ENCODE measurements around the gene SRP54.
"Not testable (repeated sequence)": the region's sequence is repeated elsewhere in the genome, so short reads cannot be mapped to it uniquely, and the experiment has no call there.

SRP54 gene

GRCh38 chr14:34985740-34986139 is 2.9 kb downstream of the SRP54 start:
- no peak for DNase-seq

DNA sequence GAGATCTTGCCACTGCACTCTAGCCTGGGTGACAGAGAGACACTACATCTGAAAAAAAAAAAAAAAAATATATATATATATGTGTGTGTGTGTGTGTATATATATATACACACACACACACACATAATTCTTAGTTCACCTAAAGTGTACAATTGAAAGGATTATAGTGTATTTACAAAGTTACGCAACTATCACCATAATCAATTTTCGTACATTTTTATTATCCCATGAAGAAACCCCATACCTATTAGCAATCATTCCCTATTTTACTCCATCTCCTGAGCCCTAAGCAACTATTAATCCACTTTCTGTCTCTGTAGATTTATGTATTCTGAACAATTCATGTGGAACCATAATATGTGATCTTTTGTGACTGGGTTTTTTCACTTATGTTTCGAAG is 4.4 kb downstream of the SRP54 start:
- no peak for DNase-seq

DNA sequence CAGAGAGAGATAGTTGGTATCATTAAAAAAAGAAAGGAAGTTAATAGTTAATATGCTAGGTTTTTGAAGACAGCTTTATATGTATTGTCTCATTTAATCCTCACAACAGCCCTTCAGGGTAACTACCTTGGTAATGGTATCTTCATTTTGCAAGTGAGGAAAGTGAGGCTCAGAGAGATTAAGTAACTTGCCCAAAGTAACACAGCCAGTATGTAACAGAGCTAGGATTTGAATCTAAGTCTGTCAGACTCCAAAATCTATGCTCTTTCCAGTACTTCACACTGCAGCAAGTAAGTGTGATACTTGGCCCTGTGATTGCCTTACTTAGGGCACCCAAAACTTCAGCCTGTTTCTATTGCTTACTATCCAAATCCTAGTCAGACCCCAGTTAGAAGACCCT is 7.0 kb downstream of the SRP54 start:
- DNase-seq, result no peak

DNA sequence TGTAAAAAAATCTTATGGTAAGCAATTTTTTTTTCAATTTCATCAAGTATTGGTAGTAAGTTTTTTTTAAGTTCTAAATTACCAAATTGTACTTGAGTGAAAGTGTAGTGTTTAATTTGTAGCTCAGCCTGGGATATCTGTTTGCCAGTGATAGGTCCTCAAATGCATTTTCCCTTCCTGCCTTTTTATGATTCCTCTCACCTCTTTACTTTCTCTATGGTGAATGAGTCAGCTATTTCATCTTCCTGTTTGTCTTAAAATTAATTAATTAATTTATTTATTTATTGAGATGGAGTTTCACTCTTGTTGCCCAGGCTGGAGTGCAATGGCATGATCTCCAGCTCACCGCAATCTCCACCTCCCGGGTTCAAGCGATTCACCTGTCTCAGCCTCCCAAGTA is 10.6 kb downstream of the SRP54 start:
- no peak for DNase-seq

GRCh38 chr14:34994668-34995067 is 11.9 kb downstream of the SRP54 start:
- DNase-seq, result no peak

DNA sequence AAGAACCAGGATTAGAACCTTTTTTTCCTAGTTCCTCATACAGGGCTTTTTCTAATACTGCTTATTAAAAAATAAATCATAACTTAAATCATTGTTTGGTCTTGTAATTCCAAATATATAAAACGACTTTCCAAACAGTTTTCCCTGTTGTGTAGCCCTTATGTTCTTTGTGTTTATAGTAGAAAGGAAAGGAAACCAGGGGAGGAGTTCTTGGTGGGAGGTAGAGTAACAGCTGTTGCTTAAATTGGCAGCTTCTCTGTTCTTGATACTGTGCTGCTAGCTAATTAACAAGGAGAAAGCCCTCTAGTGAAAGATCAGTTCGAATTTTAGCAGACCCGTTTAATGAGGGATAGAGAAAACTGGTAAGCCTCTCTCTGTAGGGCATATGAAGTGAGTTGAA is 15.0 kb downstream of the SRP54 start:
- DNase-seq, result no peak

DNA sequence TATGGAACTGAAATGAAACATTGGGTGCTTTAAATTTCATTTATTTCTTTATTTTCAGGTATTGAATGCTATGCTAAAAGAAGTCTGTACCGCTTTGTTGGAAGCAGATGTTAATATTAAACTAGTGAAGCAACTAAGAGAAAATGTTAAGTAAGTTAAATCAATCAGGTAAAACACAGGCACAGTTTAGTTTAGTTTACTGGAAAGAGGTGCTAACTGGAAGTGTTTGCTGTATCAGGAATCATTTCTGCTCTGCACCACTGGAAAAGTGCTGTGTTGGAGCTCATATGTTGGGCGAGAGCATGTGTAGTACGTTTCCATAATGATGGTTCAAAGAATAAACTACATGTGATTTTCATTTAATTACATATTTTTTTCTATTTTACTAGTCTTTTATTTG is 16.7 kb downstream of the SRP54 start:
- no peak for DNase-seq

- DNase-seq, result no peak
Observed at GRCh38 chr14:35001621-35002020, 18.8 kb downstream of the SRP54 start.

GRCh38 chr14:35004839-35005238 is 22.0 kb downstream of the SRP54 start:
- no peak for DNase-seq

DNA sequence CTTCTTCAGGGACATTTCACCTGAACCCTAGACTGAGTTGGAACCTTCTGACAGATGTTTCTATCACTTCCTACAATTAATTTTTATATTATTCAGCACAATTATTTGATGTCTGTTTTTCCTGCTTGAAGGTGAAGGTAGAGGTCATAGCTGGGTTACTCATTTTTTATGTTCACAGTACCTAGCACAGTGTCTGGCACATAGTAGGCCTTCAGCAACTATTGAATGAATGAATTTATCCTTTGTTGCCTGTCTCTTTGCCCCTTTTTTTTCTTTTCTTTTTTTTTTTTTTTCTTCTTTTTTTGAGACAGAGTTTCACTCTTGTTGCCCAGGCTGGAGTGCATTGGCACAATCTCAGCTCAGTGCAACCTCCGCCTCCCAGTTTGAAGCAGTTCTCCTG is 33.8 kb downstream of the SRP54 start:
- no peak for DNase-seq

DNA sequence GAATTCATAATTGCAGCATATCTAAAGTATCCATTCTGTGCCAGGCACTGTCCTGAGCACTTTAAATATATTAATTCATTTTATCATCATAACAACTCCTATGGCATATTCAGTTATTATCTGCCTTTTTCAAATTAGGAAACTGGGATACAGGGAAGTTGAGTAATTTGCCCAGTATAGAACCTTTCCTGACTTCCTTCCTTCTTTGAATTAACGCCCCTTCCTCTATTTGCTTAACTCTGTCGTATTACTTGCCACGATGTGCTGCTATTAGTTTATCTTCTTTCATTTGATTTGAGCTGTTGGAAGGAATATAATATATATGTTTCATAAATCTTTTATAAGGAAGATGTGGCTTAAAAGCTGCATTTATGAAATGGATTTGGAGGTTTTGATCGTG is 37.9 kb downstream of the SRP54 start:
- no peak for DNase-seq

- no peak for DNase-seq
Observed at GRCh38 chr14:35028435-35028834, 45.6 kb downstream of the SRP54 start.

DNA sequence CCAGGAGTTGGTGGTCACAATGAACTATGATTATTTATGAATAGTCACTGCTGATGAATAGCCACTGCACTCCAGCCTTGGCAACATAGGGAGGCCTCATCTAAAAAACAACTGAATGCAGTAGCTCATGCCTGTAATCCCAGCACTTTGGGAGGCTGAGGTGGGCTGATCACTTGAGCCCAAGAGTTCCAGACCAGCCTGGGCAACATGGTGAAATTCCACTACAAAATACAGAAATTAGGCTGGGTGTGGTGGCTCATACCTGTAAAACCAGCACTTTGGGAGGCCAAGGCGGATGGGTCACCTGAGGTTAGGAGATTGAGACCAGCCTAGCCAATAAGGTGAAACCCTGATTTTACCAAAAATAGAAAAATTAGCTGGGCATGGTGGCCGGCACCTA is 49.8 kb downstream of the SRP54 start:
- no peak for DNase-seq

GRCh38 chr14:35034440-35034833 is 51.6 kb downstream of the SRP54 start:
- no peak for DNase-seq

DNA sequence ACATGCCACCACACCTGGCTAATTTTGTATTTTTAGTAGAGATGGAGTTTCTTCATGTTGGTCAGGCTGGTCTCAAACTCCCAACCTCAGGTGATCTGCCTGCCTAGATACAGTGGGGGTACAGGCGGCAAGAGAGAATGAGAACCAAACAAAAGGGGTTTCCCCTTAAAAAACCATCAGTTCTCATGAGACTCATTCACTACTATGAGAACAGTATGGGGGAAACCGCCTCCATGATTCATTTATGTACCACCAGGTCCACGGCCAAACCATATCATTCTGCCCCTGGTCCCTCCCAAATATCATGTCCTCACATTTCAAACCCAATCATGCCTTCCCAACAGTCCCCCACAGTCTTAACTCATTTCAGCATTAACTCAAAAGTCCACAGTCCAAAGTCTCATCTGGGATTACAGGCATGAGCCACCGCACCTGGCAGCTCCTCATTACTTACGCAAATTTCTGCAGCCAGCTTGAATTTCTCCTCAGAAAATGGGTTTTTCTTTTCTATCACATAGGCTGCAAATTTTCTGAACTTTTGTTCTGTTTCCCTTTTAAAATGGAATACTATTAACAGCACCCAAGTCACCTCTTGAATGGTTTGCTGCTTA is 52.3 kb downstream of the SRP54 start:
- DNase-seq, result not testable (repeated sequence)

DNA sequence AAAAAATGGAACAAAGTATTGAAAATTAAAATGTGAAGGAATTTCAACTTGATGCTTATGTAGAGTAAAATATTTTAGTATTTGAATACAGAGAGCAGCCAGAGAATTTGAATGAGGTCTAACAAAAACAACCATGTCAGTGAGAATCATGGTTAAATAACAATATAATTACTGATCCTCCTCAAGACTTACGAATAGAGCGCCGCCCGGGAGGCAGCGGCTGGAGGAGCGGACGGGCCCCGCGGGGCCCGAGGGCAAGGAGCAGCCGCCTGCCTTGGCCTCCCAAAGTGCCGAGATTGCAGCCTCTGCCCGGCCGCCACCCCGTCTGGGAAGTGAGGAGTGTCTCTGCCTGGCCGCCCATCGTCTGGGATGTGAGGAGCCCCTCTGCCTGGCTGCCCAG is 55.5 kb downstream of the SRP54 start:
- not testable (repeated sequence) for DNase-seq

GRCh38 chr14:35042632-35043031 is 59.8 kb downstream of the SRP54 start:
- no peak for DNase-seq

DNA sequence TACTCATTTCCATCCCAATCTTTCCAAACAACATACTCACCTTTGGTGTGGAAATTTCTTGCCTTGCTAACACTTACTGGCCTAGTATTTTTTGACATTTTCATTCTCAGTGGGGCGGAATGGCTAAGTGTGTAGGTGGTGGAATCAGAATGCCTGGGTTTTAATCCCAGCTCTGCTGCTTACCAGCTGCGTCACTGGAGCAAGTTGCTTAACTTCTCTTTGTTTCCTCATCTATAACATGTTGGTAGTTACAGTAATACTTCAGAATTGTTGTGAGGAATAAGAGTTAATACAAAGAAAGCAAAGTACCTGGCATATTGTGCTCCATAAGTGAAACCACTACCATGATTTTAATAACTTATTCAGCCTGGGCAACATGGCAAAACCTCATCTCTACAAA is 60.3 kb downstream of the SRP54 start:
- DNase-seq, result no peak

DNA sequence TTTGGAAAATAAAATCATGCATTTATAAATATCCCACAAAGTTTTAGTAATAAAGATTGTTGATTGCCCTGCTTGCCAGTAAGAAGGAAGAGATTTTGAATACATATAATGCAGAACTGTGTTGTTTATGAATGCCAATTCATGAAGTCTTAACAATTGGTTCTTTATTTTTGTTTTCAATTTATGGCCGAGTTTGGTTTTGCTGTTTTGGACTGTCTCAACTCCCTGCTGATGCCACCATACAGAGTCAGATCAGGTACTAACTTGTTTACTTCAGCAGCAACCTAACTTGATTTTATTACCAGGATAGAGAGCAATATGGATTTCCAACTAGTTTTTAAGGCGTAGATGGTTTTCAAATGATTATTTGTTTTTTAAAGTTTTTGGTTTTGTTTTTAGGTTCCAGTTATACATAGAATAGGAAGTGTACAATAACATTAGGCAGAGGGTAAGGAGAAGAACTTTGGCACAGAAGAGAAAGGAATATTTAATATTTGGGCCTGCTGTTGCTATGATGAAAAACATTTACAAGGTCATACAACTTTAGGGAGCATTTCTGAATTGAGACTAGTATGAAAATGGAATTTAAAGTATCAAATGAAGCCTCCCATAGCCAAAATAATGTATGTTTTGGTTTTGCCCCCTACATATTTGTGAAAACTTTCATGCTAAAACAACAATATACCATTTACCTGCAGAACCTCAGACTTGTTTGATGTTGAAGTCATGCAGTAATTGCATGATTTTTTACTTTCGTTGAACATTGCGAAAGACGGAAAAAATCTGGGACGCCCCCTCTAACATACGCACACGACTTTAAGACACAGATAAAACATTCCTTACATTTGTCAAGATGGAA is 62.4 kb downstream of the SRP54 start:
- no peak for DNase-seq

DNA sequence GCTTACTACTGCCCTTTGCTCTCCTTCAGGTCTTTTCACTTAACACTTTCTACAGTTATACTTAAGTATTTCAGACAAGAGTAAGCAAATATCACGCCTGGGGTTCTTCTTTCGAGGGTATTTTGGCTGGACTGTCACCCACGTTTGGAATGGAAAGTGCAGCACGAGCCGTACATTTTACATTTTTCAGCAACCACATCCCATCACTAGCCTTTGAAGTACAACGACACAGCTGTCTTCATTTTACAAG is 62.9 kb downstream of the SRP54 start:
- no peak for DNase-seq

DNA sequence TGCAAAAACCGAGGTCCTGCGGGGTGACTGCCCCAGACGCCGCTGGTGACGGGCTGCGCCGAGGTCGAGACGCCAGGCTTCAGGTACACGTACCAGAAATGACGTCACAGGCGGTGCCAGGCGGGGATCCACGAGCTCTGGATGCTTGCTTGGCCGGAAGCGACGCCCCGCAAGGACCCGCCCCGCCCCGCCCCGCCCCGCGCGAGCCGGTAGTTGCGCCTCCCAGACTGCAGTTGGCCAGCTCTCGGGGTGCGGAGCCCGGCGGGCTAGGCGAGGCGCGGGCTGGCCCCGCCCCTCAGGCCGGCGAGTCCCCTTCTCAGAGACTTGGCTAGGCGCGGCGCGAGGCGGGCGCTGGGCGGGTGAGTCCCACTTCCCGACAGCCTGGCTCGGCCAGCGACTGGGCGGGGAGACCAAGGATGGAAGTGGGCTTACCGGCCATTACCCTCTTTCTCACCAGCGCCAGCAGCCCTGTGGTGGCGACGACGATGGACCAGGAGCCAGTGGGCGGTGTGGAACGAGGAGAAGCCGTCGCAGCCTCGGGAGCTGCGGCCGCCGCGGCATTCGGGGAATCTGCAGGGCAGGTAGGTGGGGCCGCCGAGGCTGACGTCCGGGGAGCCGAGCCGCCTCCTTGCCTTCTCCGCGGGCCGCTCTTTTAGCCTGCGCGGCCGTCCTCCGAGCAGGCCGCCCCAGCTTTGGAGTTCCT is 63.4 kb downstream of the SRP54 start, which contains the start of gene FAM177A1:
Gene FAM177A1 (plus strand): TSS at position 225 of the 703 bp plus-strand sequence. CDS start 192 bp downstream, at position 417.
- DNase-seq, result peak; percentile 98

DNA sequence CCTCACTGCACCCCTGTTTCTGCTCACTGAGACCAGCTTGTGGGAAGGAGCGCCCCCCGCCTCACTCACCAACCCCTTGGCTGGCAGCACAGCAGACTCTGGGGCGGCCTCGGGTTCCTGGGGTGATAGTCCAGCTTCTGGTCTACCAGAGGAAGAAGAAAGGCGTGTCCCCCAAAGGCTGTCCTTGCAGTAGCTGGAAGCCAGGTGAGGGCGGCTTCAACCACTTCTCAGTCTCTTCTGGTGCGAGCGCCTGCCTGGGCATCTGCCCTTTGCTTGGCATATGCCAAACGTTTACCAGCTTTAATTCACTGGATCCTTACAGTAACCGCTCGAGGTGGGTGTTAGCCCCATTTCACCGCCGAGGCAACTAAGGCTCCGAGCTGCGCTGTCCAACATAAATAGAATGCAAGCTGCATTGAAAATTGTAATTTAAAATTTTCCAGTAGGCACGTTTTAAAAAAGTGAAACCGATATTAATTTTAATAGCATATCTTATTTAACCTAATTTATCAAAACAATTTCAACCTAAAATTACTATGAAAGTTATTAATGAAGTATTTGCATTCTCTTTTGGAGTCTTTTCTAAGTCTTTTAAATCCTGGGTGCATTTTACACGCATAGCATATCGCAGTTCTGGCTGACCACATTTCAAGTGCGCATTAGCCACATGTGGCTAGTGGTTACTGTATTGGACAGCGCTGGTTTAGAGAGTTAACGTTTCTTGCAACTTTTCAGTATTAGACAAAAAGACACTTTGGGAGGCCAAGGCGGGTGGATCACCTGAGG is 64.2 kb downstream of the SRP54 start:
- no peak for DNase-seq

GRCh38 chr14:35047976-35048513 is 65.3 kb downstream of the SRP54 start:
- DNase-seq, result no peak
